ENCODE results near the gene PIN1.

PIN1 gene

DNA sequence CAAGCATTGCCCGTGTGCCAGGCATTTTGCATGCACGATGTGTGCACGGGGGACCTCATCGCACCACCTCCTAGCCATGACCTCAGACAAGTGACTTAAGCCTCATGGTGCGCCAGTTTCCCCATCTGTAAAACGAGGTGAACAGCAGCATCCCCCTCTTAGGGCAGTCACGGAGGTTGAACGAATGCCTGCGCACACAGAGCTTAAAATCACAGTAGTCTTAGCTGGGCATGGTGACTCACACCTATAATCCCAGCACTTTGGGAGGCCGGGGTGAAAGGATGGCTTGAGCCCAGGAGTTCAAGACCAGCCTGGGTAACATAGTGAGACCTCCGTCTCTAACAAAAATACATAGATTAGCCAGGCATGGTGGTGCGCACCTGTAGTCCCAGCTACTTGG lies 48.6 kb downstream of the PIN1 start:
- H3K36me3 Mint-ChIP-seq = no peaks in the 10 kb centered on the region
- H3K4me1 Mint-ChIP-seq = no peaks in the 10 kb centered on the region
- no peak for ATAC-seq
- DNase-seq (ENCODE audit: low spot score in 2 of 2) = no peak
- no peaks in the 10 kb centered on the region for H3K9me3 Mint-ChIP-seq
- H3K27ac Mint-ChIP-seq = no peak overlapping the region
- H3K4me3 Mint-ChIP-seq = no peak overlapping the region

DNA sequence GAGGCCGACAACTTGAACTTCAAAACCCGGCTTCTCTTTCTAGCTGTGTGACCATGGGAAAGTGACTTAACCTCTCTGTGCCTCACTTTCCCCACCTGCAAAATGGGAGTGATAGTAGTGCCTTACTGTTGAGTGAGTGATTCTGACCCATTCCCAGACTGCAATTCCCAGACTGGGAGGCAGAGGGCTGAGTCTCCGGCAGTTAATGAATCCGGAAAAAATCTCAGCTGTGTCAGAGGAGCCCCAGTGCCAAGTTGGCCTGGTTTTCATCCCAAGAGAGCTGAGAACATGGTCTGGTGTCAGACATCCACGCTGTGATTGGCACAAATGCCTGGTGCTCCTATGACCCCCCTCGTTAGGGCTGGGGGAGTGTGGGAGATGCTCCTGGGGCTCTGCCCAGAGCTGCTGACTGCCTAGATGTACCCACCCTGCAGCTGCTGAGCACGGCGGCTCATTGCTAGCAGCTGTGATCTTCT lies 50.0 kb downstream of the PIN1 start:
- Mint-ChIP-seq H3K27ac (no peak overlapping the region), H3K9me3 (no peaks in the 10 kb centered on the region), H3K4me1 (peaks cover 7% of the 10 kb centered on the region), H3K4me3 (no peak overlapping the region), H3K36me3 (no peaks in the 10 kb centered on the region)
- no peak for DNase-seq (ENCODE audit: low spot score in 2 of 2)
- ATAC-seq = no peak

DNA sequence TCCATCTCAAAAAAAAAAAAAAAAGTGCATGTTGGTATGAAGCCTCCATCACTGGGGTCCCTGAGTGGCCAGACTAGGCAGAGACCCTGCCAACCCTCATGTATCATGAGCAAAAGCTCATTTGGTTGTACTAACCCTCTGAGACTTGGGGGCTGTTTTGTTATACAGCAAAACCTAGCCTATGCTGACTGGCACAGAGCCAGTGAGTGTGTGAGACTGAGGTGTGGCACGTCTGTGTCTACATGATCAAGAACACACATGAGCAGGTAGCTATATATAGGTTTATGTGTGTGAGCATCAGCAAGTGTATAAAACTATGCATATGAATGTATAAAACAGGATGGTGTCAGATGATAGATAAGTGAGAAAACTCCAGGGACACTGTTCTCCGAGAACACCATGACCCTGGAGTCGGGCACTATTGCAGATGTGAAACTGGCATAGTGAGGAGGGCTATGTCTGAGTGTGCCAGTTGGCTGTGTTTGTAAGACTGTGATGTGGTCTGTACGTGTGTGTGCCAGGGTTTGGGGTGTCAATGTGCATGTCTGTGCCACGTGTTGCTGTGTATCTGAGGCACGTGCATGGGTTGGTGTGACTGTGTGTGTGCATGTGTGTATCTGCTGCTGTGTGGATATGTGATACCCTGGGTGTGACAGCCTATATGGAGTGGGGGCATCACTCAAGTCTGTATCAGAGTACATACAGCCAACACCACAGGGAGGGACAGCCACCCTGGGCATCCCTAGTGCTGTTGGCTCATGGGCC lies 56.7 kb downstream of the PIN1 start:
- no peaks in the 10 kb centered on the region for H3K36me3 Mint-ChIP-seq
- no peak overlapping the region for H3K4me3 Mint-ChIP-seq
- no peak overlapping the region for H3K27ac Mint-ChIP-seq
- ATAC-seq = no peak
- DNase-seq (ENCODE audit: low spot score in 2 of 2) = no peak
- no peaks in the 10 kb centered on the region for H3K9me3 Mint-ChIP-seq
- H3K4me1 Mint-ChIP-seq = peaks cover 7% of the 10 kb centered on the region

Data from stimulated activated effector memory CD8-positive, alpha-beta T cell treated with anti-CD3 and anti-CD28 coated beads, Interleukin-12 subunit alpha, Interleukin-12 subunit beta, amount 100 ng/mL, for 72 hours (primary cell).